Neural cell (in vitro differentiated cells): ENCODE measurements around the gene POU4F3. TPM values are rescaled to one million over a fixed set of nuclear protein-coding genes. Genes with fewer than 3 reads are reported as not detected.

Source experiments
- H2AFZ ChIP-seq: fragments of 200-600, 300-800 bp; sonication (generic), shearing (Covaris generic); 2 replicates; pipeline ENCODE4 v1.6.0; 2014; ENCODE audit warnings: low read depth, mild to moderate bottlenecking, antibody characterized with exemption, low read length, moderate library complexity
- H3F3A ChIP-seq: fragments of 200-600 bp; shearing (Covaris generic); 2 replicates; pipeline ENCODE4 v1.6.1; 2016; ENCODE audit warnings: mild to moderate bottlenecking, moderate library complexity, mixed read lengths, antibody characterized with exemption, low read length; ENCODE audit not compliant: insufficient read depth, poor library complexity, severe bottlenecking
- H3K27ac ChIP-seq: fragments of 200-600, 300-800 bp; sonication (generic), shearing (Covaris generic); 2 replicates; pipeline ENCODE4 v1.5.1; 2014; ENCODE audit warnings: mild to moderate bottlenecking, low read length, moderate library complexity
- H3K27me3 ChIP-seq: fragments of 300-800, 200-600 bp; sonication (generic), shearing (Covaris generic); 2 replicates; pipeline ENCODE4 v1.6.0; 2014; ENCODE audit warnings: mild to moderate bottlenecking, low read depth, low read length, moderate library complexity; ENCODE audit not compliant: insufficient read depth
- H3K36me3 ChIP-seq: fragments of 300-800, 200-600 bp; sonication (generic), shearing (Covaris generic); 2 replicates; pipeline ENCODE4 v1.5.1; 2014; ENCODE audit warnings: mild to moderate bottlenecking, antibody characterized with exemption, low read length, moderate library complexity; ENCODE audit not compliant: insufficient read depth
- H3K4me2 ChIP-seq: fragments of 300-800, 200-600 bp; sonication (generic), shearing (Covaris generic); 2 replicates; pipeline ENCODE4 v1.6.0; 2014; ENCODE audit warnings: mild to moderate bottlenecking, low read length
- H3K4me3 ChIP-seq: fragments of 300-800, 200-600 bp; sonication (generic), shearing (Covaris generic); 2 replicates; pipeline ENCODE4 v1.5.1; 2014; ENCODE audit warnings: mild to moderate bottlenecking, low read length, moderate library complexity
- H3K79me2 ChIP-seq: fragments of 200-600 bp; shearing (Covaris generic); replicated peaks from 2 replicates; pipeline ENCODE4 v1.6.0; 2014; ENCODE audit warnings: mild to moderate bottlenecking, low read length, moderate library complexity; ENCODE audit not compliant: insufficient read depth
- H3K9ac ChIP-seq: fragments of 300-800, 200-600 bp; sonication (generic), shearing (Covaris generic); 2 replicates; pipeline ENCODE4 v1.6.1; 2016; ENCODE audit warnings: mild to moderate bottlenecking, low read length, mixed read lengths
- H3K9me2 ChIP-seq: fragments of 200-600 bp; shearing (Covaris generic); 2 replicates; pipeline ENCODE4 v1.6.1; 2016; ENCODE audit warnings: mild to moderate bottlenecking, low read length, mixed read lengths; ENCODE audit not compliant: insufficient read depth
- H3K9me3 ChIP-seq: fragments of 200-600, 300-800 bp; sonication (generic), shearing (Covaris generic); 2 replicates; pipeline ENCODE4 v1.6.1; 2016; ENCODE audit warnings: mild to moderate bottlenecking, mixed run types, low read length, moderate library complexity, mixed read lengths
- H4K20me1 ChIP-seq: fragments of 200-600 bp; shearing (Covaris generic); 2 replicates; pipeline ENCODE4 v1.6.1; 2016; ENCODE audit warnings: mild to moderate bottlenecking, mixed run types; ENCODE audit not compliant: insufficient read depth
- CTCF ChIP-seq: fragments of 450-650 bp; IDR thresholded peaks from 2 replicates; pipeline ENCODE4 v1.5.1; 2014; ENCODE audit warnings: antibody characterized with exemption, mild to moderate bottlenecking, moderate library complexity; ENCODE audit not compliant: poor library complexity, severe bottlenecking
- EP300 ChIP-seq: fragments of 450-650 bp; conservative IDR thresholded peaks from 2 replicates; pipeline ENCODE4 v1.6.1; 2014; ENCODE audit warnings: antibody characterized with exemption, mild to moderate bottlenecking, moderate library complexity; ENCODE audit not compliant: poor library complexity, severe bottlenecking
- EZH2 ChIP-seq: fragments of 200-600, 300-800 bp; shearing (Covaris generic), sonication (generic); IDR thresholded peaks from 2 replicates; pipeline ENCODE4 v1.6.1; 2014; ENCODE audit warnings: antibody characterized with exemption, low read length, borderline replicate concordance, mild to moderate bottlenecking; ENCODE audit not compliant: insufficient read depth, poor library complexity, severe bottlenecking
- MXI1 ChIP-seq: fragments of 450-650 bp; conservative IDR thresholded peaks from 2 replicates; pipeline ENCODE4 v1.6.1; 2014; ENCODE audit warnings: antibody characterized with exemption, mild to moderate bottlenecking; ENCODE audit not compliant: poor library complexity, severe bottlenecking
- POLR2AphosphoS5 ChIP-seq: IDR thresholded peaks from 2 replicates; pipeline ENCODE4 v1.6.1; 2012
- RAD21 ChIP-seq: fragments of 450-650 bp; conservative IDR thresholded peaks from 2 replicates; pipeline ENCODE4 v1.6.1; 2014; ENCODE audit warnings: antibody characterized with exemption, mild to moderate bottlenecking, moderate library complexity
- SMC3 ChIP-seq: fragments of 450-650 bp; conservative IDR thresholded peaks from 2 replicates; pipeline ENCODE4 v1.6.1; 2014; ENCODE audit warnings: antibody characterized with exemption, mild to moderate bottlenecking, moderate library complexity; ENCODE audit not compliant: poor library complexity
- TAF1 ChIP-seq: IDR thresholded peaks from 2 replicates; pipeline ENCODE4 v1.6.1; 2012; ENCODE audit warnings: low read depth
- polyA plus RNA-seq: library from polyadenylated mRNA; depleted of rRNA; stranded (reverse); fragments of >200 nt; gene quantifications from 2 replicates; pipeline ENCODE4 v1.2.3, GENCODE V29; 2014
- TF ChIP-seq, protein P1 (sequence below): IDR thresholded peaks from 2 replicates; pipeline ENCODE4 v1.6.1; 2012; ENCODE audit warnings: borderline replicate concordance

The POU4F3 gene
- polyA plus RNA-seq, 1 donor from 2014 or later = 0.15 TPM

- no peak overlapping the region for H3K4me3 ChIP-seq
- no peaks in the 10 kb centered on the region for H3K79me2 ChIP-seq
- no peaks in the 10 kb centered on the region for H4K20me1 ChIP-seq
- H3K9me2 ChIP-seq = no peaks in the 10 kb centered on the region
- no peaks in the 10 kb centered on the region for H3K9me3 ChIP-seq
- H3F3A ChIP-seq = no peaks in the 10 kb centered on the region
- no peak overlapping the region for H3K27ac ChIP-seq
- H3K36me3 ChIP-seq = no peaks in the 10 kb centered on the region
- no peak overlapping the region for H2AFZ ChIP-seq
- H3K27me3 ChIP-seq = peaks cover 5% of the 10 kb centered on the region
- TF ChIP-seq, protein P1, sequence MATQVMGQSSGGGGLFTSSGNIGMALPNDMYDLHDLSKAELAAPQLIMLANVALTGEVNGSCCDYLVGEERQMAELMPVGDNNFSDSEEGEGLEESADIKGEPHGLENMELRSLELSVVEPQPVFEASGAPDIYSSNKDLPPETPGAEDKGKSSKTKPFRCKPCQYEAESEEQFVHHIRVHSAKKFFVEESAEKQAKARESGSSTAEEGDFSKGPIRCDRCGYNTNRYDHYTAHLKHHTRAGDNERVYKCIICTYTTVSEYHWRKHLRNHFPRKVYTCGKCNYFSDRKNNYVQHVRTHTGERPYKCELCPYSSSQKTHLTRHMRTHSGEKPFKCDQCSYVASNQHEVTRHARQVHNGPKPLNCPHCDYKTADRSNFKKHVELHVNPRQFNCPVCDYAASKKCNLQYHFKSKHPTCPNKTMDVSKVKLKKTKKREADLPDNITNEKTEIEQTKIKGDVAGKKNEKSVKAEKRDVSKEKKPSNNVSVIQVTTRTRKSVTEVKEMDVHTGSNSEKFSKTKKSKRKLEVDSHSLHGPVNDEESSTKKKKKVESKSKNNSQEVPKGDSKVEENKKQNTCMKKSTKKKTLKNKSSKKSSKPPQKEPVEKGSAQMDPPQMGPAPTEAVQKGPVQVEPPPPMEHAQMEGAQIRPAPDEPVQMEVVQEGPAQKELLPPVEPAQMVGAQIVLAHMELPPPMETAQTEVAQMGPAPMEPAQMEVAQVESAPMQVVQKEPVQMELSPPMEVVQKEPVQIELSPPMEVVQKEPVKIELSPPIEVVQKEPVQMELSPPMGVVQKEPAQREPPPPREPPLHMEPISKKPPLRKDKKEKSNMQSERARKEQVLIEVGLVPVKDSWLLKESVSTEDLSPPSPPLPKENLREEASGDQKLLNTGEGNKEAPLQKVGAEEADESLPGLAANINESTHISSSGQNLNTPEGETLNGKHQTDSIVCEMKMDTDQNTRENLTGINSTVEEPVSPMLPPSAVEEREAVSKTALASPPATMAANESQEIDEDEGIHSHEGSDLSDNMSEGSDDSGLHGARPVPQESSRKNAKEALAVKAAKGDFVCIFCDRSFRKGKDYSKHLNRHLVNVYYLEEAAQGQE = no peak
- H3K9ac ChIP-seq = no peak overlapping the region
- no peak overlapping the region for H3K4me2 ChIP-seq
Observed at GRCh38 chr5:146327989-146328388, 10.7 kb upstream of the POU4F3 start.

GRCh38 chr5:146329697-146330096, 8.9 kb upstream of the POU4F3 start:
- H3K27me3 ChIP-seq = peaks cover 22% of the 10 kb centered on the region
- H3K4me2 ChIP-seq = no peak overlapping the region
- TF ChIP-seq SMC3 (no peak), EZH2 (no peak), POLR2AphosphoS5 (no peak), RAD21 (no peak), MXI1 (no peak), EP300 (no peak), CTCF (no peak), TAF1 (no peak)
- TF ChIP-seq, protein P1 = no peak

More at GRCh38 chr5:146329697-146330096, 8.9 kb upstream of the POU4F3 start:
- no peak overlapping the region for H3K9ac ChIP-seq
- H3K9me2 ChIP-seq = no peaks in the 10 kb centered on the region
- H3K36me3 ChIP-seq = no peaks in the 10 kb centered on the region
- no peaks in the 10 kb centered on the region for H4K20me1 ChIP-seq
- no peak overlapping the region for H2AFZ ChIP-seq
- no peaks in the 10 kb centered on the region for H3K79me2 ChIP-seq
- no peak overlapping the region for H3K27ac ChIP-seq
- no peaks in the 10 kb centered on the region for H3F3A ChIP-seq
- no peak overlapping the region for H3K4me3 ChIP-seq
- H3K9me3 ChIP-seq = no peaks in the 10 kb centered on the region
